Endothelial cell of hepatic sinusoid (primary cell): ENCODE results near the gene GBP7.

Experiments
- in situ Hi-C: cut with HindIII; loops from 2 replicates; pipeline ENCODE4 v1.10.0; 2017; ENCODE audit warnings: low sequenced_read_pairs

Gene GBP7

DNA sequence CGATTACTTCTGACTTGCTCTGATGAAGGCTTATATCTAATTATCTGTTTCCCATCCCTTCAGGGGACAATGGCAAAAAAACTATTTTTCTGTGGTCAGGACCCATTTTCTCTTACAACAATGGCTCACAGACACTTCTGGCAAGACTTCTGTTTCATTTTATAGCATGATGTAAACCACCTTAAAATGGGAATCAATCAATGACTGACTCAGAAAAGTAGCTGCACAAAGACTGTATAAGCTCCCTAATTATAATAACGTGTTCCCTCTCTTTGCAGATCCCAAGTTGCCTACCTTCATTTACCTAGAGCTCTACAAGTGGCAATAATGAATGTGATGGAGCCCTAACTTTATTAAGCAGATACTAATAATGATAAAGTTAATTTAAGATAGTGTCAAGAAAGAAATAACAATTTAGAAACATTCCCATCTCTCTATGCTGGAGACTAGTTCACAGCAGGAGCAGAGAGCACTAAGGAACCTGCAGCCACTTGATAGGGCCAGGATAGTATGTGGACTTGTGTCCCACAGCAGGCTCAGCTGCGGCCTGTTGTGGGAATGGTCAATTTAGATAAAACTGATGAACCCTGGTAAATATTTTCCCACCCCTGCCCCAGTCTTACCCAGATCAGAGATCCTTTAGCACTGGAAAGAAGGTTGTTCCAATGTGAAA is 50.4 kb downstream of the GBP7 start:
- in situ Hi-C loops, result no loop called here

- in situ Hi-C loops, result no loop called here
Observed at GRCh38 chr1:89121641-89122040, 54.2 kb downstream of the GBP7 start.

- in situ Hi-C loops, result no loop called here
Observed at GRCh38 chr1:89114662-89115061, 61.1 kb downstream of the GBP7 start.

DNA sequence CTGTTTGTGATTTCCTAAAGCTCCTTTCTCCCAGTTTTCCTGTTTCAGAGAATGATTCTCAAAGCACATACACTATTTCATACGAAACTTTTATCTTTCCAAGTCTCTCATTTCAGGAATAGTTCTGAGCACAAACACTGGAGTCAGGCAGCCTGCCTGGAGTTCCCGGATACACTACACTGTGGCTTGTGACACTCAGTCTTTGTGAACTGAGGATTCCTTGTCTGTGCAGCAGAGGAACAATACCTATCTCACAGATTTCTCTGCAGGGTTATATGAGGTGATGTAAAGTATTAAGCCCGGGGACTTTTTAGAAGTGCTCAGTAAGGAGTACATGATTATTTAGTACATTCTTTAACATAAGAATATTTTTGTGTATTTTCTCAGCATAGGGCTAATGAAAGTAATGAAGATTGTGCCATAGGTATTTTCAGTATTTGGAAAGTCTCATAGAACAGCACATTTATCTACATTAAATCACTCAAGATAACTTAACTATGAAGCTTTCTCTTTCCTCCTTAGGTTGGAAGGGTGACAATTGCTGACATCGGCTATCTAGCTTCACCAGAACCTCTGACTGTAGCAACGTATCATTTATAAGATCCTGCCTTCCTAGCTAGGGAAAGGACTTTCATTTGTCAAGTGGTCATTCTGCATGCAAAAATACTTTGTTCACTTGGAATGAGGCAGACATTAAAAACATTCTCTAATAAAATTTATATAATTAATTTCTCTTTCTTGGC is 62.8 kb downstream of the GBP7 start:
- in situ Hi-C loops, result no loop called here

- in situ Hi-C loops, result no loop called here
Observed at GRCh38 chr1:89104687-89105086, 71.1 kb downstream of the GBP7 start.

DNA sequence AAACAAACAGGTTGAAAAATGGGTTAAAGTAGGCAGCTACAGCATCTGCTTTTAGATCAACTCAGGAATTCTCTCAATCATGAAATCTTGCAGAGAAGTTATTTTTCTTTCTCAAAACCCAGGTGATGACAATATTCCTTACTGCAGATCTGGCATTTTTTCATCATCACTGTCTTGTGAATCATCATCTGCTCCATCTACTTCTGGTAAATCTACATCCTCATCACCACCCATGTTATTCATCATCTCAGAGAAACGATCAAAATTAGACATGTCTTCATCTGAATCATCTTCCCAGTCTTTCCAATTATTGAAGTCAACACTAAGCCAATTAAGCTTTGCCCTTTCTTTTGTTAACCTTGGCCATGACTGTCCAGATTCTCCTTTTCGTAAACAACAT is 71.7 kb downstream of the GBP7 start:
- in situ Hi-C loops, result no loop called here

- in situ Hi-C loops, result no loop called here
Observed at GRCh38 chr1:89102021-89102420, 73.8 kb downstream of the GBP7 start.

DNA sequence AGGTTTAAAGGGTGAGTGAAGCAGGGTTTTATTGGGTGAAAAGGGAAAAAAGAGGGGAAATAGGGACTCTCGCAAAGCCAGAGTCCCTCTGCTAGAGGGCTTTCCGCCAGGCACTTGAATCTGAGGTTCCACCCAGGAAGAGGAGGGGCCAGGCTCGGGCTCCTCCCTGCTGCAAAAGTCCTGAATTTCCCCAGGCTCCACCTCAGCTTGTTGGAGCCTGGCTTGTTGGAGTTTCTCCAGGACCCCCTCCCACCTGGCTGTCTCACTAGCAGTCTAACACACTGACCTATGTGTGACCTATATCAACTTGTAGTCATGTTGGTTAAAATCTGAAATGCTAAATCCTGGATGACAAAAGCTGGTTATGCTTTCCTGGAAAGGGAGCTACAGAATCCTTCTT is 75.4 kb downstream of the GBP7 start:
- in situ Hi-C loops, result no loop called here

DNA sequence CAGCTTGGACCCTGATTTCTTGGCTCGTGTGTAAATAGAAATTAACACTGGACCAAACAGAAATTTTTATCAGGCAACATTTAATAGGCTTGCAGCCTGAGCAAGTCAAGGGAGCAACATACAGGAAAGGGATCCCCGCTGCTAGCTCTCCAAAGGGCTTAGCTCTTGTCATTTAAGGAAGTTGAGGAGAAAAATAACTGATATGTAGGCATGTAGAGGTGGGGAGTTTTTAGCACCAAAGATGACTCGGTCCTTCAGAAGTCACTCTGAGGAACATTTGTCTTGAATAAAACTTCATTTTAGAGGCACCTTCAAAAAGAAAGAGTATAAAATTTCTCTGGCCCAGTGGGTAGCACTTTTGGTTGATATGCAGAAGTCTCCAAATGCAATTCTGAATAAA is 76.9 kb downstream of the GBP7 start:
- in situ Hi-C loops, result no loop called here

DNA sequence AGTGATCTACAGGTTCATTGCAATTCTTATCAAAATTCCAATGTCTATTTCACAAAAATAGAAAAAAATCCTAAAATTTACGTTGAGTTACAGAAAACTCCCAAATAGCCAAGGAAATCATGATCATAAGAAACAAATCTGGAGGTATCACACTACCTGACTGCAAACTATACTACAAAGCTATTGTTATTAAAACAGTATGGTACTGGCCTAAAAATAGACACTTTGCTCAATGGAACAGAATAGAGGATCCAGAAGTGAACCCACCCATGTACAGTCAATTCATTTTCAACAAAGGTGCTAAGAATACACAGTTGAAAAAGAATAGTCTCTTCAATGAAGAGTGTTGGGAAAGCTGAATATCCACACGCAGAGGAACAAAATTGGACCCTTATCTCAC is 80.1 kb downstream of the GBP7 start:
- in situ Hi-C loops, result no loop called here

- in situ Hi-C loops, result no loop called here
Observed at GRCh38 chr1:89089962-89090361, 85.8 kb downstream of the GBP7 start.

DNA sequence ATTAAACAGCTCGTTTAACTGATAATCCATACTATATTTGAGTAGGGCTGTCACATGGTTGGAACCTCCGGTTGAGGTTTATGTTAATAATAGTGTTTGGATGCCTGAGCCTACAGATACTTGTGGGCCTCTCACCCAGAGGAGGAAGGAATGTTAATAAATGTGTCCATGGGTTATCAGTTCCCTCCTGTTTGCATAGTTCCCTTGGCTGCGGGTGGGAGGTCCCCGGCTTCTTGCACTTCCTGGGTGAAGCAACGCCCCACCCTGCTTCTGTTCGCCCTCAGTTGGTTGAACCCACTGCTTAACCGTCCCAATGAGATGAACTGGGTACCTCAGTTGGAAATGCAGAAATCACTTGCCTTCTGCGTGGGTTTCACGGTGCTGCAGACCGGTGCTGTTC is 87.2 kb downstream of the GBP7 start:
- in situ Hi-C loops, result no loop called here

GRCh38 chr1:89087241-89087640 is 88.6 kb downstream of the GBP7 start:
- in situ Hi-C loops, result no loop called here

DNA sequence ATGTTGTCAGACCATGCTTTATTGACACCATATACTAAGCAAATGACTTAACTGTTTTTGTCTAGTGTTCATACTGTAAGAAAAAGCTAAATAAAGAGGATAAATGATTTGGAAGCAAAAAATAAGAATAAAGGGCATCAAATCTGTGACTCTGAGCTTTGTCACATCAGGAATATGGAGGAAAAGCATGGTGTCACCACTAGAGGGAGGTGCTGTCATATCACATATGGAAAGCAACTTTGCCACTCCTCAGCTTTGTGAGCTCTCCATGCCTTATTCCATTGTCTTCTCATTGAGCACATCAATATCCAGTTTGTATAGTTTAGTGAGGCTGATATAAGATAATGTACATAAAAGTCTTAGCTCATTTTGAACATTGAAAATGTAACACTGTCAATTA is 90.0 kb downstream of the GBP7 start:
- in situ Hi-C loops, result no loop called here
